ENCODE measurements around the gene ATG101. TPM values are rescaled to one million over a fixed set of nuclear protein-coding genes. Genes with fewer than 3 reads are reported as not detected.

The ATG101 gene
- total and polyA plus RNA-seq, 9 of the 15 experiments (the other 6 are each of a cell fraction or from before 2014, with no cell fraction given): 2.9 to 52.4 (median 29.7) TPM

- no peak for TF ChIP-seq ZBTB40 (IDR thresholded peaks at IDR 0.05)
- TF ChIP-seq ZBTB40 (CRISPR knock-in tag; IDR thresholded peaks at IDR 0.05): no peak
- TF ChIP-seq BCLAF1 (IDR thresholded peaks at IDR 0.05; ENCODE audit: borderline replicate concordance in 1 of 2, control insufficient read depth in 1 of 2, low read depth in 2 of 2, low read length in 1 of 2): no peak
- no peak for TF ChIP-seq MXI1 (IDR thresholded peaks at IDR 0.05; ENCODE audit: low read depth, low read length)
- no peak for TF ChIP-seq MCM7 (IDR thresholded peaks at IDR 0.05)
- no peak for TF ChIP-seq TSC22D4 (tag; IDR thresholded peaks at IDR 0.05)
- TF ChIP-seq ZBTB12 (CRISPR knock-in tag; IDR thresholded peaks at IDR 0.05): no peak
- TF ChIP-seq TAF15 (IDR thresholded peaks at IDR 0.05; ENCODE audit: low read depth, low read length): no peak
- no peak for TF ChIP-seq FOXO4 (CRISPR knock-in tag; IDR thresholded peaks at IDR 0.05)
- no peak for TF ChIP-seq ZKSCAN8 (CRISPR knock-in tag; IDR thresholded peaks at IDR 0.05)
- no peak for TF ChIP-seq ELF4 (CRISPR knock-in tag; IDR thresholded peaks at IDR 0.05)
Measured at GRCh38 chr12:52057638-52058576, 11.9 kb upstream of the ATG101 start (continued).

All from K562 (cell line).